IMR-90 (cell line): Measurements from ENCODE around the gene NUMA1. TPM values are rescaled to one million over a fixed set of nuclear protein-coding genes. Genes with fewer than 3 reads are reported as not detected.

Source experiments
- ATAC-seq: fragments of 200-7000 bp; cut with Tn5 transposase; 2 replicates; pipeline ENCODE4 v1.9.1; 2020; ENCODE audit warnings: low read depth, mild to moderate bottlenecking, moderate library complexity
- BruUV-seq: library from RNA; stranded (reverse); fragments of 400-500 nt; replicated peaks from 2 replicates; lab custom pipeline; 2021; lab: Mats Ljungman, UMichigan
- CTCF ChIA-PET: fragments of 300-600 bp; formaldehyde crosslinking; extraction: SDS; loops from one replicate; lab custom pipeline; 2021; ENCODE audit warnings: antibody characterized with exemption; lab: Yijun Ruan, JAX
- POLR2A ChIA-PET: fragments of 300-600 bp; sonication (Branson Sonifier 250); formaldehyde crosslinking; loops from one replicate; lab custom pipeline; 2022; ENCODE audit warnings: antibody characterized with exemption; ENCODE audit not compliant: unreplicated experiment; lab: Charles Lee
- DNase-seq: peaks from one replicate; pipeline ENCODE4 v3.0.0; 2013
- H2AFZ ChIP-seq: replicated peaks from 2 replicates; pipeline ENCODE3; 2013; ENCODE audit warnings: low read length, mild to moderate bottlenecking; ENCODE audit not compliant: poor library complexity
- H2AK5ac ChIP-seq: 2 replicates; pipeline ENCODE4 v1.6.1; 2013; ENCODE audit warnings: low read depth, low read length, inconsistent platforms
- H2AK9ac ChIP-seq: replicated peaks from 2 replicates; pipeline ENCODE3; 2013; ENCODE audit warnings: mild to moderate bottlenecking, low read depth, low read length, moderate library complexity; ENCODE audit not compliant: poor library complexity
- H2BK120ac ChIP-seq: 2 replicates; pipeline ENCODE4 v1.6.1; 2013; ENCODE audit warnings: low read depth, low read length, inconsistent platforms
- H2BK15ac ChIP-seq: 3 replicates; pipeline ENCODE4 v1.6.1; 2013; ENCODE audit warnings: low read depth, low read length, inconsistent platforms
- H2BK20ac ChIP-seq: 2 replicates; pipeline ENCODE4 v1.6.1; 2013; ENCODE audit warnings: low read depth, mild to moderate bottlenecking, inconsistent platforms, low read length, moderate library complexity
- H2BK5ac ChIP-seq: 2 replicates; pipeline ENCODE4 v1.6.1; 2013; ENCODE audit warnings: mild to moderate bottlenecking, low read depth, low read length, inconsistent platforms; ENCODE audit not compliant: poor library complexity, severe bottlenecking
- H3K14ac ChIP-seq: replicated peaks from 2 replicates; pipeline ENCODE4 v1.6.1; 2013; ENCODE audit warnings: low read depth, low read length, inconsistent platforms
- H3K18ac ChIP-seq: 2 replicates; pipeline ENCODE4 v1.6.1; 2013; ENCODE audit warnings: low read depth, low read length, control low read depth
- H3K23ac ChIP-seq: 2 replicates; pipeline ENCODE4 v1.6.1; 2013; ENCODE audit warnings: low read depth, low read length, inconsistent platforms
- H3K27ac ChIP-seq: 2 replicates; pipeline ENCODE4 v1.5.1; 2013; ENCODE audit warnings: mild to moderate bottlenecking, control low read depth, low read length; ENCODE audit not compliant: insufficient read depth
- H3K27me3 ChIP-seq: 2 replicates; pipeline ENCODE4 v1.6.1; 2013; ENCODE audit warnings: low read length; ENCODE audit not compliant: control insufficient read depth, insufficient read depth
- H3K36me3 ChIP-seq: 2 replicates; pipeline ENCODE4 v1.6.1; 2013; ENCODE audit warnings: low read length, mixed read lengths; ENCODE audit not compliant: control insufficient read depth, insufficient read depth
- H3K4ac ChIP-seq: 2 replicates; pipeline ENCODE4 v1.6.1; 2013; ENCODE audit warnings: low read depth, low read length, inconsistent platforms
- H3K4me1 ChIP-seq: 2 replicates; pipeline ENCODE4 v1.6.1; 2013; ENCODE audit warnings: low read length, mixed read lengths; ENCODE audit not compliant: control insufficient read depth, insufficient read depth
- H3K4me2 ChIP-seq: 2 replicates; pipeline ENCODE4 v1.6.1; 2013; ENCODE audit warnings: low read depth, mild to moderate bottlenecking, control low read depth, low read length, moderate library complexity
- H3K4me3 ChIP-seq: 2 replicates; pipeline ENCODE4 v1.5.1; 2013; ENCODE audit warnings: low read depth, mild to moderate bottlenecking, control low read depth, low read length, moderate library complexity; ENCODE audit not compliant: insufficient read depth
- H3K56ac ChIP-seq: 2 replicates; pipeline ENCODE4 v1.6.1; 2013; ENCODE audit warnings: low read length, inconsistent platforms; ENCODE audit not compliant: insufficient read depth; ENCODE audit errors: extremely low read depth
- H3K79me1 ChIP-seq, 2 experiments: 2 replicates each; pipeline ENCODE4 v1.6.1; 2013; ENCODE audit warnings: low read length in 2 of 2, inconsistent platforms in 1 of 2, low read depth in 1 of 2
- H3K9ac ChIP-seq: 2 replicates; pipeline ENCODE4 v1.6.1; 2013; ENCODE audit warnings: low read depth, low read length, control low read depth
- H3K9me1 ChIP-seq: 2 replicates; pipeline ENCODE4 v1.6.1; 2013; ENCODE audit warnings: low read length, inconsistent platforms; ENCODE audit not compliant: insufficient read depth
- H3K9me3 ChIP-seq: 2 replicates; pipeline ENCODE4 v1.6.1; 2013; ENCODE audit warnings: low read length; ENCODE audit not compliant: control insufficient read depth, insufficient read depth
- H4K20me1 ChIP-seq: 2 replicates; pipeline ENCODE4 v1.6.1; 2013; ENCODE audit warnings: low read length, inconsistent platforms; ENCODE audit not compliant: insufficient read depth
- H4K5ac ChIP-seq: 2 replicates; pipeline ENCODE4 v1.6.1; 2013; ENCODE audit warnings: mild to moderate bottlenecking, low read depth, low read length, control low read depth
- H4K8ac ChIP-seq, 2 experiments: 2 replicates each; pipeline ENCODE4 v1.6.1; 2013; ENCODE audit warnings: low read depth in 2 of 2, low read length in 2 of 2, control low read depth in 1 of 2, inconsistent platforms in 1 of 2
- H4K91ac ChIP-seq: 2 replicates; pipeline ENCODE4 v1.6.1; 2013; ENCODE audit warnings: low read depth, low read length, inconsistent platforms; ENCODE audit not compliant: insufficient read depth
- BHLHE40 ChIP-seq: fragments of 150-350 bp; IDR thresholded peaks from 2 replicates; pipeline ENCODE4 v1.6.1; 2016; ENCODE audit warnings: mild to moderate bottlenecking, low read depth, low read length
- CEBPB ChIP-seq: IDR thresholded peaks from 2 replicates; pipeline ENCODE4 v1.6.1; 2012; ENCODE audit warnings: low read depth, low read length, improper control_type of control experiment
- CHD1 ChIP-seq: IDR thresholded peaks from 2 replicates; pipeline ENCODE4 v1.6.1; 2012; ENCODE audit warnings: low read depth, low read length, improper control_type of control experiment
- FOS ChIP-seq: fragments of 150-350 bp; IDR thresholded peaks from 2 replicates; pipeline ENCODE4 v1.6.1; 2016; ENCODE audit warnings: low read depth, low read length
- MAFK ChIP-seq: IDR thresholded peaks from 2 replicates; pipeline ENCODE4 v1.6.1; 2012; ENCODE audit warnings: low read depth, low read length, improper control_type of control experiment
- MXI1 ChIP-seq: IDR thresholded peaks from 2 replicates; pipeline ENCODE4 v1.6.1; 2012; ENCODE audit warnings: low read depth, mild to moderate bottlenecking, low read length, moderate library complexity, borderline replicate concordance
- NFE2L2 ChIP-seq: fragments of 150-350 bp; IDR thresholded peaks from 2 replicates; pipeline ENCODE4 v1.6.1; 2016; ENCODE audit warnings: low read depth, mild to moderate bottlenecking, low read length
- POLR2A ChIP-seq: IDR thresholded peaks from 2 replicates; pipeline ENCODE4 v1.6.1; 2012; ENCODE audit warnings: mild to moderate bottlenecking, low read depth, low read length
- RAD21 ChIP-seq: IDR thresholded peaks from 2 replicates; pipeline ENCODE4 v1.6.1; 2012; ENCODE audit warnings: low read length, improper control_type of control experiment
- SMC3 ChIP-seq: fragments of 150-350 bp; IDR thresholded peaks from 2 replicates; pipeline ENCODE4 v1.6.1; 2016; ENCODE audit warnings: low read depth, mild to moderate bottlenecking, antibody characterized with exemption, low read length, moderate library complexity
- WGBS, 2 experiments: methylation state at CpG; one replicate each; pipeline versions ENCODE4 v1.1.5 to v1.1.7; 2013; ENCODE audit warnings: missing lambda C conversion rate in 2 of 2; ENCODE audit not compliant: insufficient read length in 1 of 2; ENCODE audit errors: extremely low coverage in 2 of 2; 5-methylcytosine and 5-hydroxymethylcytosine counted together
- dilution Hi-C: fragments of 300-500 bp; cut with HindIII; formaldehyde crosslinking; loops from one replicate; pipeline ENCODE4 v1.14.3; 2018; ENCODE audit warnings: low sequenced_read_pairs; ENCODE audit not compliant: unreplicated experiment
- in situ Hi-C: fragments of 300-500 bp; cut with MboI; formaldehyde crosslinking; loops from 3 replicates; pipeline ENCODE4 v1.14.3; 2019; ENCODE audit warnings: low sequenced_read_pairs, inconsistent platforms, mixed read lengths
- intact Hi-C: fragments of 100-400 bp; cut with micrococcal nuclease; formaldehyde crosslinking; loops from 2 replicates; pipeline ENCODE4 v1.10.0; 2022
- polyA plus RNA-seq, 3 experiments: library from polyadenylated mRNA; depleted of rRNA; stranded (reverse); fragments of >200 nt; gene quantifications; 2 replicates each; pipeline ENCODE4 v1.2.3, GENCODE V29; 2012; ENCODE audit warnings: low replicate concordance in 1 of 3
- total RNA-seq: library from RNA; depleted of rRNA; stranded (reverse); fragments of >200 nt; gene quantifications from 2 replicates; pipeline ENCODE4 v1.2.3, GENCODE V29; 2012
- TF ChIP-seq, protein P1 (sequence below): fragments of 150-350 bp; IDR thresholded peaks from 2 replicates; pipeline ENCODE4 v1.6.1; 2016; ENCODE audit warnings: low read depth, mild to moderate bottlenecking, low read length, moderate library complexity, borderline replicate concordance
- TF ChIP-seq, protein P2 (sequence below): conservative IDR thresholded peaks from 2 replicates; pipeline ENCODE4 v1.5.1; 2012; ENCODE audit warnings: mild to moderate bottlenecking, low read depth, low read length, improper control_type of control experiment

NUMA1 gene
- total and polyA plus RNA-seq, 2 of the 4 experiments (the other 2 are of a cell fraction), result 61.7 to 97.0 TPM

DNA sequence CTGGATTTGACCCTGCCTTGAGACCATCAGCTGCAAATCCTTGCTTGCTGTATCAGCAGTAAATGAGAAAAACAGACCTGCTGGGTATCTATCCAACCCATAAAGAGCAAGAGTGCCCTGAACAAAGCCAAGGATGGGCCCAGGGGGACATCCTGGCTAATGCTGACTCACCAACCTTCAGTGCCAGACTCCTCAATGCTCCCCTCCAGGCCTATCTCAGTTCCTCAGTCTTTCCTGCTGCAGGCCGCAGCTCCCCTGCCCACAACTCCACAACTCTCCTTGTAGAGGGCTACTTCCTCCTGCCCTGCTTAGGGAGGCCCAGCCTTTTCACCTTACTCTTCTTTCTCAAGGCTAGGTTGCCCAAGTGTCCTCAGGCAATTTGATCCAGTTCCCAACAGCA, 20.1 kb upstream of the NUMA1 start:
- Histone ChIP-seq H3K4me2 (no peak overlapping the region), H3K27ac (no peak overlapping the region), H2AK5ac (0 out of 2 replicates have a peak overlapping the region, but pooled peaks have one; percentile 33), H3K27me3 (no peaks in the 10 kb centered on the region), H3K9me3 (no peaks in the 10 kb centered on the region), H2BK120ac (no peak overlapping the region), H2AK9ac (peak overlapping the region; percentile 71), H3K9me1 (peaks cover 35% of the 10 kb centered on the region), H2BK20ac (no peak overlapping the region), H4K91ac (no peak overlapping the region), H3K4ac (no peak overlapping the region), H4K8ac (peak overlapping the region in 1 of 2 experiments; percentile 25; a peak in 1 of 4 replicates), H4K20me1 (no peaks in the 10 kb centered on the region; the same call in 1 of the 2 replicates), H3K23ac (peak overlapping the region; percentile 35; the same call in 1 of the 2 replicates), H3K36me3 (peaks cover 37% of the 10 kb centered on the region), H2BK15ac (no peak overlapping the region), H4K5ac (no peak overlapping the region), H2AFZ (no peak overlapping the region), H3K56ac (no peak overlapping the region), H3K4me3 (no peak overlapping the region), H3K18ac (no peak overlapping the region), H3K4me1 (peaks cover 9% of the 10 kb centered on the region), H2BK5ac (no peak overlapping the region), H3K14ac (no peak overlapping the region), H3K9ac (no peak overlapping the region; the same call in 1 of the 2 replicates), H3K79me1 (peaks cover 34 to 66% of the 10 kb centered on the region in 2 experiments)
- ATAC-seq (no peak), DNase-seq (no peak)
- WGBS, 2 experiments, result 100% methylated on average over 1 of the region's 1 CpG; no CpG with 5 or more reads in 1 of the 2 experiments
- intact Hi-C loops, result loop anchor here (5.0 kb wide), 1 partner anchor 82 kb away; no protein-coding TSS in a partner anchor
- dilution Hi-C loops, result no loop called here
- ChIA-PET POLR2A (interaction anchor here (0.5 to 0.7 kb wide), 2 partner anchors 61 to 86 kb away, joined by 6 to 10 read pairs; no protein-coding TSS in a partner anchor), CTCF (interaction anchor here (0.6 to 2.3 kb wide), 3 partner anchors 9 to 314 kb away, joined by 4 to 10 read pairs (median 8); no protein-coding TSS in a partner anchor)
- TF ChIP-seq POLR2A (no peak), MAFK (no peak), RAD21 (no peak), FOS (no peak), NFE2L2 (no peak), MXI1 (no peak), CHD1 (no peak), BHLHE40 (no peak), CEBPB (no peak), SMC3 (no peak)
- TF ChIP-seq, protein P1, sequence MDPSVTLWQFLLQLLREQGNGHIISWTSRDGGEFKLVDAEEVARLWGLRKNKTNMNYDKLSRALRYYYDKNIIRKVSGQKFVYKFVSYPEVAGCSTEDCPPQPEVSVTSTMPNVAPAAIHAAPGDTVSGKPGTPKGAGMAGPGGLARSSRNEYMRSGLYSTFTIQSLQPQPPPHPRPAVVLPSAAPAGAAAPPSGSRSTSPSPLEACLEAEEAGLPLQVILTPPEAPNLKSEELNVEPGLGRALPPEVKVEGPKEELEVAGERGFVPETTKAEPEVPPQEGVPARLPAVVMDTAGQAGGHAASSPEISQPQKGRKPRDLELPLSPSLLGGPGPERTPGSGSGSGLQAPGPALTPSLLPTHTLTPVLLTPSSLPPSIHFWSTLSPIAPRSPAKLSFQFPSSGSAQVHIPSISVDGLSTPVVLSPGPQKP, result no peak
- TF ChIP-seq, protein P2, sequence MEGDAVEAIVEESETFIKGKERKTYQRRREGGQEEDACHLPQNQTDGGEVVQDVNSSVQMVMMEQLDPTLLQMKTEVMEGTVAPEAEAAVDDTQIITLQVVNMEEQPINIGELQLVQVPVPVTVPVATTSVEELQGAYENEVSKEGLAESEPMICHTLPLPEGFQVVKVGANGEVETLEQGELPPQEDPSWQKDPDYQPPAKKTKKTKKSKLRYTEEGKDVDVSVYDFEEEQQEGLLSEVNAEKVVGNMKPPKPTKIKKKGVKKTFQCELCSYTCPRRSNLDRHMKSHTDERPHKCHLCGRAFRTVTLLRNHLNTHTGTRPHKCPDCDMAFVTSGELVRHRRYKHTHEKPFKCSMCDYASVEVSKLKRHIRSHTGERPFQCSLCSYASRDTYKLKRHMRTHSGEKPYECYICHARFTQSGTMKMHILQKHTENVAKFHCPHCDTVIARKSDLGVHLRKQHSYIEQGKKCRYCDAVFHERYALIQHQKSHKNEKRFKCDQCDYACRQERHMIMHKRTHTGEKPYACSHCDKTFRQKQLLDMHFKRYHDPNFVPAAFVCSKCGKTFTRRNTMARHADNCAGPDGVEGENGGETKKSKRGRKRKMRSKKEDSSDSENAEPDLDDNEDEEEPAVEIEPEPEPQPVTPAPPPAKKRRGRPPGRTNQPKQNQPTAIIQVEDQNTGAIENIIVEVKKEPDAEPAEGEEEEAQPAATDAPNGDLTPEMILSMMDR, result no peak
- no TSS peak for BruUV-seq
- in situ Hi-C loops, result no loop called here
